ENCODE data around the gene OR6C76.
"Not testable (repeated sequence)": the region's sequence is repeated elsewhere in the genome, so short reads cannot be mapped to it uniquely, and the experiment has no call there.

Gene OR6C76

GRCh38 chr12:55425954-55426353 is at the start of gene OR6C76:
OR6C76 (plus strand) TSS chr12:55426254; CDS start chr12:55426254, 0 bp downstream.
- DNase-seq (ENCODE audit: low read depth in 2 of 2), result no peak

GRCh38 chr12:55385891-55386290 is 40.2 kb upstream of the OR6C76 start:
- DNase-seq (ENCODE audit: low read depth in 2 of 2), result no peak

- DNase-seq (ENCODE audit: low read depth in 2 of 2), result no peak
Measured at GRCh38 chr12:55392032-55392795, 33.8 kb upstream of the OR6C76 start.

GRCh38 chr12:55396326-55396725 is 29.7 kb upstream of the OR6C76 start:
- DNase-seq (ENCODE audit: low read depth in 2 of 2), result no peak

GRCh38 chr12:55400229-55400628 is 25.8 kb upstream of the OR6C76 start, which contains the start of gene OR6C65:
OR6C65 (plus strand) TSS chr12:55400529; CDS start chr12:55400529, 0 bp downstream.
- DNase-seq (ENCODE audit: low read depth in 2 of 2), result no peak

- no peak for DNase-seq (ENCODE audit: low read depth in 2 of 2)
Measured at GRCh38 chr12:55407866-55408265, 18.2 kb upstream of the OR6C76 start.

GRCh38 chr12:55409133-55409532 is 16.9 kb upstream of the OR6C76 start:
- not testable (repeated sequence) for DNase-seq (ENCODE audit: low read depth in 2 of 2)

- not testable (repeated sequence) for DNase-seq (ENCODE audit: low read depth in 2 of 2)
Measured at GRCh38 chr12:55412138-55412537, 13.9 kb upstream of the OR6C76 start.

- not testable (repeated sequence) for DNase-seq (ENCODE audit: low read depth in 2 of 2)
Measured at GRCh38 chr12:55413498-55414388, 12.3 kb upstream of the OR6C76 start.

- not testable (repeated sequence) for DNase-seq (ENCODE audit: low read depth in 2 of 2)
Measured at GRCh38 chr12:55414396-55414823, 11.6 kb upstream of the OR6C76 start.

GRCh38 chr12:55414889-55415288 is 11.2 kb upstream of the OR6C76 start:
- not testable (repeated sequence) for DNase-seq (ENCODE audit: low read depth in 2 of 2)

- DNase-seq (ENCODE audit: low read depth in 2 of 2), result no peak
Measured at GRCh38 chr12:55416961-55417360, 9.1 kb upstream of the OR6C76 start.

GRCh38 chr12:55420307-55420962 is 5.6 kb upstream of the OR6C76 start:
- no peak for DNase-seq (ENCODE audit: low read depth in 2 of 2)

- no peak for DNase-seq (ENCODE audit: low read depth in 2 of 2)
Measured at GRCh38 chr12:55428331-55429243, 2.5 kb downstream of the OR6C76 start.

- DNase-seq (ENCODE audit: low read depth in 2 of 2), result not testable (repeated sequence)
Measured at GRCh38 chr12:55441233-55441632, 15.2 kb downstream of the OR6C76 start.

GRCh38 chr12:55443776-55444175 is 17.7 kb downstream of the OR6C76 start, which contains the start of gene OR6C2:
OR6C2 (plus strand) TSS chr12:55444076; CDS start chr12:55452214, 8,138 bp downstream.
- no peak for DNase-seq (ENCODE audit: low read depth in 2 of 2)

GRCh38 chr12:55445357-55445756 is 19.3 kb downstream of the OR6C76 start:
- DNase-seq (ENCODE audit: low read depth in 2 of 2), result no peak

GRCh38 chr12:55446326-55446725 is 20.3 kb downstream of the OR6C76 start:
- DNase-seq (ENCODE audit: low read depth in 2 of 2), result no peak

- DNase-seq (ENCODE audit: low read depth in 2 of 2), result no peak
Measured at GRCh38 chr12:55448825-55449224, 22.8 kb downstream of the OR6C76 start.

GRCh38 chr12:55464926-55465325 is 38.9 kb downstream of the OR6C76 start:
- not testable (repeated sequence) for DNase-seq (ENCODE audit: low read depth in 2 of 2)

- DNase-seq (ENCODE audit: low read depth in 2 of 2), result no peak
Measured at GRCh38 chr12:55467836-55468235, 41.8 kb downstream of the OR6C76 start.
